NCI-H345 (cell line): ENCODE results near the gene PAQR7.
A peak's percentile ranks its signal among the peaks of the same experiment; 100 is the strongest.

Experiments used
- DNase-seq: peaks from one replicate; lab custom pipeline; 2025; lab: John Stamatoyannopoulos, UW

The PAQR7 gene

GRCh38 chr1:25875154-25875855 lies at the start of gene PAQR7:
PAQR7 (minus strand) TSS chr1:25875708; CDS start chr1:25863839, 11,869 bp downstream.
- DNase-seq: peak; percentile 33

GRCh38 chr1:25924454-25924853 lies 48.9 kb upstream of the PAQR7 start:
- DNase-seq: no peak

- DNase-seq: no peak
Observed at GRCh38 chr1:25922971-25923552, 47.6 kb upstream of the PAQR7 start.

GRCh38 chr1:25922056-25922970 lies 46.8 kb upstream of the PAQR7 start:
- DNase-seq: no peak

- DNase-seq: no peak
Observed at GRCh38 chr1:25918615-25919014, 43.1 kb upstream of the PAQR7 start.

- no peak for DNase-seq
Observed at GRCh38 chr1:25917996-25918395, 42.5 kb upstream of the PAQR7 start.

GRCh38 chr1:25916460-25916859 lies 41.0 kb upstream of the PAQR7 start:
- no peak for DNase-seq

- DNase-seq: no peak
Observed at GRCh38 chr1:25914074-25914995, 38.8 kb upstream of the PAQR7 start.

- no peak for DNase-seq
Observed at GRCh38 chr1:25913206-25913605, 37.7 kb upstream of the PAQR7 start.

GRCh38 chr1:25912076-25912831 lies 36.7 kb upstream of the PAQR7 start:
- DNase-seq: no peak

- no peak for DNase-seq
Observed at GRCh38 chr1:25911162-25911561, 35.7 kb upstream of the PAQR7 start.

GRCh38 chr1:25909040-25909439 lies 33.5 kb upstream of the PAQR7 start:
- DNase-seq: no peak

GRCh38 chr1:25908161-25908560 lies 32.7 kb upstream of the PAQR7 start:
- no peak for DNase-seq

- no peak for DNase-seq
Observed at GRCh38 chr1:25907601-25908000, 32.1 kb upstream of the PAQR7 start.

- DNase-seq: peak; percentile 74
Observed at GRCh38 chr1:25906644-25907300, 31.3 kb upstream of the PAQR7 start.

- DNase-seq: peak; percentile 98
Observed at GRCh38 chr1:25905680-25906643, 30.5 kb upstream of the PAQR7 start, which contains the start of gene STMN1. STMN1 (minus strand) TSS chr1:25906419; CDS start chr1:25904676, 1,743 bp downstream.

- peak; percentile 97 for DNase-seq
Observed at GRCh38 chr1:25904943-25905679, 29.6 kb upstream of the PAQR7 start.

GRCh38 chr1:25903986-25904385 lies 28.5 kb upstream of the PAQR7 start:
- DNase-seq: no peak
